Measurements from ENCODE around the gene MAPK8IP1. TPM values are rescaled to one million over a fixed set of nuclear protein-coding genes. Genes with fewer than 3 reads are reported as not detected.

Gene MAPK8IP1
- total and polyA plus RNA-seq, 2 donors: 1.1 to 2.1 TPM

DNA sequence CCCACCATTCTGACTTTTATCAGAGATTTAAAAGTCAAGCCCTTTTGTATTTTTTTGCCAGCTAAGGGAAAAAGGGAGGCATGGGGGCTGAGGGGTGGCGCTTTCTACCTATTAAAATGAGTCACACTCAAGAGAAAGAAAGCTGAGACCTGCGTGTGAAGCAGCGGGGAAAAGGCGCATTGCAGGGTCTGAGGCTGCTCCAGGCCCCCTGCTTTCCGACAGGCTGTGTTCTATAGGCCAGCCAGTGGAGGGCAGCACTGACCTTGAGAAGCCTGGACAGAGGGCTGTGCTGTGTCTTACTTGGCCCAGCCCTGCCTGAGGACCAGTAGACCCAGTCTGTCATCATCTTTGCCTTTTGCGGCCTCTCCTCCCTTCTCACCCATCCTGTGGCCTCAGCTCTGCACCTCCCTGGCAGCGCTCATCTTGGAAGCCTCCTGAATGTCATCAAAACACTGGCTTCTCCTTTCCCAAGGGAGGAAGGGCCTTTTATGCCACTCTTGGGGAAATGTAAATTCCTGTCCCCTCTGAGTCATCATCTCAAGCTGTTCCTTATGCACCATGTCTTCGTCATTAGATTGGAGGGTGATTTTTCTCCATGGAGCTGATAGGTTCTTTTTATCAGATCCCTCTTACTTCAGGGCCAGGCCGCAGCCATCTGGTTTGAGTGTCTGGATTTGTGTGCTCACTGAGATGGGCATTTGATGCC is 12.6 kb upstream of the MAPK8IP1 start:
- Histone ChIP-seq H3K27ac (ENCODE audit: low read depth in 1 of 2, low read length in 1 of 2) (no peak overlapping the region), H3K27me3 (ENCODE audit: control insufficient read depth in 2 of 2, insufficient read depth in 1 of 2, low read length in 1 of 2) (no peaks in the 10 kb centered on the region), H3K9me3 (ENCODE audit: control insufficient read depth in 2 of 2, insufficient read depth in 1 of 2, low read length in 1 of 2) (no peaks in the 10 kb centered on the region), H3K36me3 (ENCODE audit: control insufficient read depth in 2 of 2, insufficient read depth in 2 of 2, low read length in 1 of 2) (peaks cover 67 to 68% of the 10 kb centered on the region in 2 donors), H3K4me1 (ENCODE audit: control insufficient read depth in 2 of 2, insufficient read depth in 2 of 2, low read length in 2 of 2) (peaks cover 0 to 3% of the 10 kb centered on the region in 2 donors), H3K4me3 (ENCODE audit: low read length in 2 of 2) (no peak overlapping the region)
- 97% methylated on average over 9 of the region's 9 CpGs for WGBS
- DNase-seq (ENCODE audit: low read depth in 6 of 9, low spot score in 9 of 9): no peak

DNA sequence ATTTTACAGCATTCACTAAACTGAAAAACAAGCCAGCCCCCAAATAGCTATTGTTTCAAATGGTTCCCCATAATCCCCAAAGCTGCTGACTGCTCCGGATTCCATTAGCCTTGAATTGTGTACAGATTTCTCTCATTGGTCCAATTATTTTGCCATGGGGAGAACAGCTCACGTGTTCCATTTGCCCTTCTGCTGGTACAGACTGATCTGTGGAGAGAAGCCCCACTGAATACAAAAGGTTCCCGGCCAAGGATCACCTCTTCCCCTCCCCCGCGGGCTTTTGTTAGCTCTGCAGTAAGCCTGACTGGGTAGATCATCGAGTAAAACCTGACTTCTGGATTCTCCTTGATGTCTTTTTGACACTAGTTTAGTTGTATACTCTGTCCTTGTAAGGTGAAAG is 9.1 kb upstream of the MAPK8IP1 start:
- no peak for DNase-seq (ENCODE audit: low read depth in 6 of 9, low spot score in 9 of 9)
- H3K4me3 ChIP-seq (ENCODE audit: low read length in 2 of 2): no peak overlapping the region
- 86% methylated on average over 6 of the region's 6 CpGs for WGBS
- no peaks in the 10 kb centered on the region for H3K27me3 ChIP-seq (ENCODE audit: control insufficient read depth in 2 of 2, insufficient read depth in 1 of 2, low read length in 1 of 2)
- H3K4me1 ChIP-seq (ENCODE audit: control insufficient read depth in 2 of 2, insufficient read depth in 2 of 2, low read length in 2 of 2): peaks cover 0 to 3% of the 10 kb centered on the region in 2 donors
- peaks cover 45 to 50% of the 10 kb centered on the region in 2 donors for H3K36me3 ChIP-seq (ENCODE audit: control insufficient read depth in 2 of 2, insufficient read depth in 2 of 2, low read length in 1 of 2)
- H3K9me3 ChIP-seq (ENCODE audit: control insufficient read depth in 2 of 2, insufficient read depth in 1 of 2, low read length in 1 of 2): no peaks in the 10 kb centered on the region
- H3K27ac ChIP-seq (ENCODE audit: low read depth in 1 of 2, low read length in 1 of 2): no peak overlapping the region

DNA sequence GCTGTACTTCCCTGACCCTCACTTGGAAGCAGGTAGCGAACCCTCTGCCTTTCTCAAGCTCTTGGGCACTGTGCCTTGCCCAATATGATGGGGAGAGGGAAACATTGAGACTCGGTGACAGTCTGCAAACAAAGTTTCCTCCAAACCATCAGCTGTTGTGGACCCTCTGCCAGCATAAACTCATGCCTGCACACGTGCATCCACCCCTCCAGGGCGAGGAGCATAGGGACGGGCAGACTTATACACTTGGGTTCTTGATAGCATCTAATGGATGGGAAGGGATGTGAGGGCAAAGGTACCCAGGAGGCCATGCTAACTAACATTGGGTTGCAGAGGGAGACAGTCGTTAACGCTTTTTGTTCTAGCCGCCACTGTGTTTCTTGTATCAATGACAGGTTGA is 8.2 kb upstream of the MAPK8IP1 start:
- Histone ChIP-seq H3K36me3 (ENCODE audit: control insufficient read depth in 2 of 2, insufficient read depth in 2 of 2, low read length in 1 of 2) (peaks cover 42 to 47% of the 10 kb centered on the region in 2 donors), H3K9me3 (ENCODE audit: control insufficient read depth in 2 of 2, insufficient read depth in 1 of 2, low read length in 1 of 2) (no peaks in the 10 kb centered on the region), H3K4me1 (ENCODE audit: control insufficient read depth in 2 of 2, insufficient read depth in 2 of 2, low read length in 2 of 2) (no peaks in the 10 kb centered on the region), H3K4me3 (ENCODE audit: low read length in 2 of 2) (no peak overlapping the region), H3K27ac (ENCODE audit: low read depth in 1 of 2, low read length in 1 of 2) (no peak overlapping the region), H3K27me3 (ENCODE audit: control insufficient read depth in 2 of 2, insufficient read depth in 1 of 2, low read length in 1 of 2) (no peaks in the 10 kb centered on the region)
- DNase-seq (ENCODE audit: low read depth in 6 of 9, low spot score in 9 of 9): no peak
- WGBS: 98% methylated on average over 8 of the region's 8 CpGs

DNA sequence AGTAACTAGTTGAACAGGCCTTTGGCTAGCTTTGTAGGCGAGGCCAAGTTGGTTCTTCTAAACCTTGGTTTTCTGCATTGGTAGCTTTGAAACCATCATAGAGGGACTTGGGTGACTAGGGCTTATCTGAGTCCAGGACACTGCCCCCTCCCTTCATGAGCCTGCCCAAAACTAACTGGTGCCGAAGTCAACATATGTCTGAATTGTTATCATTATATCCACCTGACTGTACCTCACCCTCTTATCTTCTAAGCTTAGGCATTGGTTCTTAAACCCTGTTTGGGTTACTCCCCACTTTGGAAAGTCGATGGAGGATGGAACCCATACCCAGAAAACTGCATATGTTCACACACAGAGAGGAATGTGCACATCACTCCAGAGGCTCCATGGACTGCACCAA is 7.6 kb upstream of the MAPK8IP1 start:
- DNase-seq (ENCODE audit: low read depth in 6 of 9, low spot score in 9 of 9): no peak
- WGBS: 99% methylated on average over 3 of the region's 3 CpGs
- no peaks in the 10 kb centered on the region for H3K4me1 ChIP-seq (ENCODE audit: control insufficient read depth in 2 of 2, insufficient read depth in 2 of 2, low read length in 2 of 2)
- H3K9me3 ChIP-seq (ENCODE audit: control insufficient read depth in 2 of 2, insufficient read depth in 1 of 2, low read length in 1 of 2): no peaks in the 10 kb centered on the region
- no peak overlapping the region for H3K4me3 ChIP-seq (ENCODE audit: low read length in 2 of 2)
- H3K27ac ChIP-seq (ENCODE audit: low read depth in 1 of 2, low read length in 1 of 2): no peak overlapping the region
- no peaks in the 10 kb centered on the region for H3K27me3 ChIP-seq (ENCODE audit: control insufficient read depth in 2 of 2, insufficient read depth in 1 of 2, low read length in 1 of 2)
- H3K36me3 ChIP-seq (ENCODE audit: control insufficient read depth in 2 of 2, insufficient read depth in 2 of 2, low read length in 1 of 2): peaks cover 39 to 41% of the 10 kb centered on the region in 2 donors

DNA sequence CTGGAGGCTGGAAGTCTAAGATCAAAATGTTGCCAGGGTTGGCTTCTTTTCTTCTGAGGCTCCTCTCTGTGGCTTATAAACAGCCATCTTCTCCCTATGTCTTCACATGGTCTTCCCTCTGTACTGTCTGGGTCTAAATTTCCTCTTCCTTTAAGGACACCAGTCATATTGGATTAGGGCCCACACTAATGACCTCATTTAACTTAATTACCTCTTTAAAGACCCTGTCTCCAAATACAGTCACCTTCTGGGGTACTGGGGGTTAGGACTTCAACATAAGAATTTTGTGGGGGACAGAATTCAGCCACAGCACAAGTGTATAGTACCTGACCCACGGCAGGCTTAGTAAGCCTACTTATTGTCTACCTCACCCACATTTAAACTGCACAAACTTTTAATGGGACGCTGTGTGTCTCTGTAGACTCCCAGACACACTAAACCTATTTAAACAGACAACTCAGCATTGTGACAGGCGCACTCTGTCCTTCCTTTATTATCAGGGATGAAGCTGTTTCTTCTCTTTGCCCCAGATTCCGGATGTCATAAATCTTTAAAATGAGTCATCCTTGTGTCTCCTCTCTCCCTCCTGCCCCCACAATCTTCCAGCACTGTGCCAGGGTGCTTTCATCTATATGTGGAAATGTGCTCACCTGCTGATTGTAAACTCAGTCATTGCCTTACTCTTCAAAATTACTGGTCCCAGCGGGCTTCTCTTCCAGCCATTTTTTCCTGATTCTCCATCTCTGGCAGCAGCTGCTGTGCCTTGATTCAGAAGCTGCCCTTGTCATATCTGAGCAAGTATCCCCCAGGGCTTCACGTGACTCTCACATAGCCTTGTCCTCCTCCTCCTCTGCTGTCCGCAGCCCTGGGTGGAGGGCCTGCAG is 5.4 kb upstream of the MAPK8IP1 start:
- WGBS: 96% methylated on average over 7 of the region's 7 CpGs
- Histone ChIP-seq H3K4me1 (ENCODE audit: control insufficient read depth in 2 of 2, insufficient read depth in 2 of 2, low read length in 2 of 2) (peaks cover under 1 to 2% of the 10 kb centered on the region in 2 donors), H3K27ac (ENCODE audit: low read depth in 1 of 2, low read length in 1 of 2) (no peak overlapping the region), H3K9me3 (ENCODE audit: control insufficient read depth in 2 of 2, insufficient read depth in 1 of 2, low read length in 1 of 2) (peaks cover 0 to under 1% of the 10 kb centered on the region in 2 donors), H3K4me3 (ENCODE audit: low read length in 2 of 2) (no peak overlapping the region), H3K36me3 (ENCODE audit: control insufficient read depth in 2 of 2, insufficient read depth in 2 of 2, low read length in 1 of 2) (peaks cover 28 to 33% of the 10 kb centered on the region in 2 donors), H3K27me3 (ENCODE audit: control insufficient read depth in 2 of 2, insufficient read depth in 1 of 2, low read length in 1 of 2) (peaks cover 0 to 6% of the 10 kb centered on the region in 2 donors)
- DNase-seq (ENCODE audit: low read depth in 6 of 9, low spot score in 9 of 9): no peak

DNA sequence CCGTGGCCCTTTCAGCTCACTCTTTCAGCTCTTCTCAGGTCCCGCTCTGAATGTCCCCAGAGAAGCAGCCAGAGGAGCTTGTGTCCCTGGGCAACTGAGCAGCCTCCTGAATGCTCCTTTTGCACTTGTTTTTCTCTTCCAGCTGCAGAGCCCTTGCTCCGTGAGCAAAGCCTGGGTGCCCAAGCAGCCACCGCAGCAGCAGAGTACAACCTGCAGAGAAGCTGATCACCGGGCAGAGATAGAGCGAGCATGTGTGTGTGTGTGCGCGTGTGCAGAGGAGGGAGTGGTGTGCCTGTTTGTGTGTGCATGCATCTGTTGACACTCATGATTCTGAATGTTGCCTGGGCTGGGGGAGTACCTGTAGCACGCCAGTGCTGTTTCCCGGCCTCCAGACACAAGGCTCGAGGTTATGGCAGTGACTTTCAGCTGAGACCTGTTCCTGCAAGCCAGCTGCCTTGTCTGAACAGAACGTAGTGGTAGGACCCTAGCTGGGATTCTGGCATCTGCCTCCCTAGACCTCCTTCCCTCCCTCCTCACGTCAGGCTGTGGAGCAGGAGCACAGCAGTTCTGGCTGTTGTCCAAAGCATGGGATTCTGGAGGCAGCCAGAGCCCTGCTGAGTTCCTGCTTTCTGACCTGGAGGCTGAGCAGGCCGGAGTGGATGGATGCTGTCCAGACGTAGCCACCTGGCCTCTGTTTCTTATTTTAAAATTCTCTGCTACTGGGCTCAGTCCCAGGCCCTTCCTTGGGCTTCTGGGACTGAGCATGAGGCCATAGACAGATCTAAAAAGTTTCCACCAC is 4.5 kb upstream of the MAPK8IP1 start:
- Histone ChIP-seq H3K27ac (ENCODE audit: low read depth in 1 of 2, low read length in 1 of 2) (no peak overlapping the region), H3K36me3 (ENCODE audit: control insufficient read depth in 2 of 2, insufficient read depth in 2 of 2, low read length in 1 of 2) (peaks cover 28 to 33% of the 10 kb centered on the region in 2 donors), H3K4me3 (ENCODE audit: low read length in 2 of 2) (no peak overlapping the region), H3K4me1 (ENCODE audit: control insufficient read depth in 2 of 2, insufficient read depth in 2 of 2, low read length in 2 of 2) (peaks cover 6 to 8% of the 10 kb centered on the region in 2 donors), H3K9me3 (ENCODE audit: control insufficient read depth in 2 of 2, insufficient read depth in 1 of 2, low read length in 1 of 2) (peaks cover 0 to 3% of the 10 kb centered on the region in 2 donors), H3K27me3 (ENCODE audit: control insufficient read depth in 2 of 2, insufficient read depth in 1 of 2, low read length in 1 of 2) (peaks cover 3 to 13% of the 10 kb centered on the region in 2 donors)
- WGBS: 97% methylated on average over 15 of the region's 15 CpGs
- no peak for DNase-seq (ENCODE audit: low read depth in 6 of 9, low spot score in 9 of 9)

DNA sequence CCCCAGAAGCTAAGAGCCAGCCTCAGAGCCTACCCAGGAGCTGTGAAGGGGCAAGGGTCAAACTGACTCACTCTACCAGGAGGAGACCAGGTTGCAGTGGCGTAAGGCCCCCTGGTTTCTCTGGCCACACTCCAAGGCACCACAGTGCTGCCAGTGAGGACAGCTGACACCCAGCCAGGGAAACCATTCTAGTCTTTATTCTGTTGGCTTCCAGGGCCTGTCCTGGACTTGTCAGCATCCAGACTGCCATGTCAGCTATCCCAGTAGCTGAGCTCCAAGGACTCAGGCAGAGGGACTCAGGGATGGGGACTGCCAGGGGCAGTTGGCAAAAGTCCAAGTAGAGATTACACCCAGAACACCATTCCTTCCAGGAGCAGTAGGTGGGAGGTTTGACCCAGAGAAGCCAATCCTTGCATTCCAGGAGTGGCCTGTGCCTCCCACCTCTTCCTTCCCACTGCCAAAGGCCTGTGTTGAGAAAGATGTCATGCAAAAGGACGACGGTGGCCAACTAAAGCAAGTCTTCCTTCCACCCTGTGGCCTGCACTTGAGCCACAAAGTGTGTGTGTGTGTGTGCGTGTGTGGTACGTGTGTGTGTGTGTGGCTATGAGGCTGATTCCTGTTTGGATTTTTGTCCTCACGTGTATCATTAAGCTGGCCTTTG is 3.6 kb upstream of the MAPK8IP1 start:
- WGBS: 95% methylated on average over 6 of the region's 6 CpGs
- Histone ChIP-seq H3K4me3 (ENCODE audit: low read length in 2 of 2) (no peak overlapping the region), H3K27me3 (ENCODE audit: control insufficient read depth in 2 of 2, insufficient read depth in 1 of 2, low read length in 1 of 2) (peaks cover 8 to 21% of the 10 kb centered on the region in 2 donors), H3K9me3 (ENCODE audit: control insufficient read depth in 2 of 2, insufficient read depth in 1 of 2, low read length in 1 of 2) (peaks cover 0 to 3% of the 10 kb centered on the region in 2 donors), H3K36me3 (ENCODE audit: control insufficient read depth in 2 of 2, insufficient read depth in 2 of 2, low read length in 1 of 2) (peaks cover 24 to 25% of the 10 kb centered on the region in 2 donors), H3K27ac (ENCODE audit: low read depth in 1 of 2, low read length in 1 of 2) (no peak overlapping the region), H3K4me1 (ENCODE audit: control insufficient read depth in 2 of 2, insufficient read depth in 2 of 2, low read length in 2 of 2) (peaks cover 8 to 11% of the 10 kb centered on the region in 2 donors)
- DNase-seq (ENCODE audit: low read depth in 6 of 9, low spot score in 9 of 9): no peak

DNA sequence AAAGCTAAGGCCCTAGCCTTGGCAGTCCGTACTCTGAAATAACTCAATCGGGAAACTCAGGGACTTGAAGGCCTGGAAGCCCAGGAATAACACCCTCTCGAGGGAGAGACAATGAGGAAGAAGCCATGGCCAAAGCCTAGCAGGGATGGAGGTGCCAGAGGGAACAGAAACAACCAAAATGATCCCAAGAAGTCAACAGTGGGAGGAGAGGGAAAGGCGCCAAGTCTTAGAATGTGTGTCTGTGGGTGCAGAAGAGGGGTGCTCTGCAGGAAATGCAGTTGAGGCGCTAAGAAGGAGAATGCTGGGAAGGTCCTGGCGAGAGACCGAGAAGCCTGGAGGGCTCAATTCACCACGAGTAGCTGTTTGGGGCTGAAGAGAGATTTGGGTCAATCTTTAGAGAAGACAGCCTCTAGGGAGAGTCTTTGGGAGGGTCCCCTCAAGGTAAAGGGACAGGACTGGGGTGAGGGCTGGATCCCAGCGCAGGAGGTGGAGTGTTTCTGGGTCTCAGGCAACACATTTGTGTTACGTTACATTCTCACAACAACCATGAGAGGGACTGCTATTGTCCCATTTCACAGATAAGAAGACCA is 760 bp upstream of the MAPK8IP1 start:
- Histone ChIP-seq H3K36me3 (ENCODE audit: control insufficient read depth in 2 of 2, insufficient read depth in 2 of 2, low read length in 1 of 2) (peaks cover 13 to 20% of the 10 kb centered on the region in 2 donors), H3K4me1 (ENCODE audit: control insufficient read depth in 2 of 2, insufficient read depth in 2 of 2, low read length in 2 of 2) (peaks cover 8 to 11% of the 10 kb centered on the region in 2 donors), H3K9me3 (ENCODE audit: control insufficient read depth in 2 of 2, insufficient read depth in 1 of 2, low read length in 1 of 2) (peaks cover 0 to 3% of the 10 kb centered on the region in 2 donors), H3K27ac (ENCODE audit: low read depth in 1 of 2, low read length in 1 of 2) (no peak overlapping the region), H3K4me3 (ENCODE audit: low read length in 2 of 2) (no peak overlapping the region), H3K27me3 (ENCODE audit: control insufficient read depth in 2 of 2, insufficient read depth in 1 of 2, low read length in 1 of 2) (peaks cover 8 to 42% of the 10 kb centered on the region in 2 donors)
- WGBS: 94% methylated on average over 10 of the region's 10 CpGs
- DNase-seq (ENCODE audit: low read depth in 6 of 9, low spot score in 9 of 9): no peak

All from thymus (tissue), 11 donors.